ENCODE results near the gene ASAH2.

ASAH2 gene

DNA sequence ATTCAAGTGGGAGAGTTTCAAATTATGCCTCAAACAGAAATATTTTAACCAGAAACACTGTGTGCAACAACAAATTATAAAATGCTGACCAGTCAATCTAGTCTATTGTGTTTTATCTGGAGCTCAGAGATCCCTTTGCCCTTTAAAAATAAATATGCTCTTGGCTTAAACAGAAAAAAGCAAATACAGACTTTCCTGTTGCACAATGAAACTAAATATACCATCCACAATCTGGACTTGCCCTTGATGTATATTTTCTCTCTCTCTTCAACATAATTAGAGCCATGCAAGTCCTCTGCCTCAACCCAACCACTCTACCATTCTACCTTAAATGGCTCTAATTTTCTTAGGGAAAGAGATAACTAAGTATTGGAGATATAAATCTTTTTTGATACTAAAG lies 34.9 kb downstream of the ASAH2 start:
- no peak for DNase-seq (ENCODE audit: extremely low spot score)
- POLR2A ChIA-PET = no interaction called here
- no peak for TF ChIP-seq HDGF (IDR thresholded peaks at IDR 0.05; ENCODE audit: borderline replicate concordance)
- TF ChIP-seq CTBP1 (IDR thresholded peaks at IDR 0.05; ENCODE audit: borderline replicate concordance) = no peak
- CTCF ChIA-PET = no interaction called here

DNA sequence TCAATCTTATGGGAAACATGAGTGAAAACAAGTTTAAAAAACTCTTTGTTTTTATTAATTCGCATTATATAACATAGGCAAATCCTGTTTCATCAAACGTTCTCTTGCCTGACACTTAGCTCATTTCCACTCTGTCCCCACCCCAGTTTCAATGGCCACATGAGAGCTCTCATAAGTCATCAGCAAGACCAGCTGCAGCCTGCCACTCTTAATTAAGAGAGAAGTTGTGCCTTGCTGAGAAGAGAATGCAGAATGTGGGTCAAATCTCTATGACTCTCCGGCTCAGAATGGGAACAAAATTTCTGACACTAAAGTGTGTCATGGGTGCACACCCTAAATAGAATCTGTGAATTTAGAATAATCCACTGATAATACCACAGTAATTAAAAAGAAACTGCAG lies 39.6 kb downstream of the ASAH2 start:
- ChIA-PET POLR2A (no interaction called here), CTCF (interaction anchor here (0.6 kb wide), 1 partner anchor 100 kb away, joined by 7 read pairs; no protein-coding TSS in a partner anchor)
- TF ChIP-seq HDGF (IDR thresholded peaks at IDR 0.05; ENCODE audit: borderline replicate concordance) (no peak), ZNF384 (IDR thresholded peaks at IDR 0.05) (no peak), SUZ12 (IDR thresholded peaks at IDR 0.05) (no peak), CTBP1 (IDR thresholded peaks at IDR 0.05; ENCODE audit: borderline replicate concordance) (no peak), FOXK2 (IDR thresholded peaks at IDR 0.05) (no peak), FOXM1 (IDR thresholded peaks at IDR 0.05; ENCODE audit: borderline replicate concordance) (no peak), ARNT (IDR thresholded peaks at IDR 0.05) (no peak), SP1 (IDR thresholded peaks at IDR 0.05) (no peak), ELF4 (IDR thresholded peaks at IDR 0.05) (no peak), FOXA1 (IDR thresholded peaks at IDR 0.05) (no peak), LEF1 (IDR thresholded peaks at IDR 0.05; ENCODE audit: borderline replicate concordance) (no peak), NFRKB (IDR thresholded peaks at IDR 0.05) (no peak)
- DNase-seq (ENCODE audit: extremely low spot score) = no peak

DNA sequence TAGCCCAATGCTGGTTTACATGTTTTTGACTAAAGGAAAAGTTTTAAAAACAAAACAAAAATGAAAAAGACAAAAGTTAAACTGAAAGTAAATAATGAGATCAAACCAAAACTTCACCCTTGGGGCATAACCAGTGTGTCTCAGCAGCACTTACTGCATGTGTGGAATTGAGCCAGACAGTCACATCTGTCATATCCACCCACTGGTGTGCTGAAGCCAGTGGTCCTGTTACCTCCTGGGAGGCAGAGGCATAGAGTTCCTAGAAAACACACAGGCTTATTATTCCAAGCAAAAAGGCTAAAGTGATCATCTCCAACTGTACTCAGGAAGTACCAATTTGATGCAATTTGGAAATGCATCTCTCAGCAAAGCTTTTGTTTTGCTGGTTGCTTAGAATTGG lies 40.4 kb downstream of the ASAH2 start:
- TF ChIP-seq SP1 (IDR thresholded peaks at IDR 0.05) (no peak), HDGF (IDR thresholded peaks at IDR 0.05; ENCODE audit: borderline replicate concordance) (no peak), LEF1 (IDR thresholded peaks at IDR 0.05; ENCODE audit: borderline replicate concordance) (no peak), SUZ12 (IDR thresholded peaks at IDR 0.05) (no peak), ZNF384 (IDR thresholded peaks at IDR 0.05) (no peak), FOXK2 (IDR thresholded peaks at IDR 0.05) (no peak), TARDBP (IDR thresholded peaks at IDR 0.05) (no peak), CTBP1 (IDR thresholded peaks at IDR 0.05; ENCODE audit: borderline replicate concordance) (no peak), FOXM1 (IDR thresholded peaks at IDR 0.05; ENCODE audit: borderline replicate concordance) (no peak), ELF4 (IDR thresholded peaks at IDR 0.05) (no peak), L3MBTL2 (conservative IDR thresholded peaks at IDR 0.05) (no peak), BHLHE40 (IDR thresholded peaks at IDR 0.05; ENCODE audit: borderline replicate concordance) (no peak), ARNT (IDR thresholded peaks at IDR 0.05) (no peak), NFRKB (IDR thresholded peaks at IDR 0.05) (no peak), FOXA1 (IDR thresholded peaks at IDR 0.05) (no peak)
- TF ChIP-seq, protein P1, sequence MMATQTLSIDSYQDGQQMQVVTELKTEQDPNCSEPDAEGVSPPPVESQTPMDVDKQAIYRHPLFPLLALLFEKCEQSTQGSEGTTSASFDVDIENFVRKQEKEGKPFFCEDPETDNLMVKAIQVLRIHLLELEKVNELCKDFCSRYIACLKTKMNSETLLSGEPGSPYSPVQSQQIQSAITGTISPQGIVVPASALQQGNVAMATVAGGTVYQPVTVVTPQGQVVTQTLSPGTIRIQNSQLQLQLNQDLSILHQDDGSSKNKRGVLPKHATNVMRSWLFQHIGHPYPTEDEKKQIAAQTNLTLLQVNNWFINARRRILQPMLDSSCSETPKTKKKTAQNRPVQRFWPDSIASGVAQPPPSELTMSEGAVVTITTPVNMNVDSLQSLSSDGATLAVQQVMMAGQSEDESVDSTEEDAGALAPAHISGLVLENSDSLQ (IDR thresholded peaks at IDR 0.05) = no peak
- no peak for DNase-seq (ENCODE audit: extremely low spot score)
- ChIA-PET POLR2A (no interaction called here), CTCF (no interaction called here)
